Mesendoderm (in vitro differentiated cells): ENCODE results near the gene GABRG3.
A peak's percentile ranks its signal among the peaks of the same experiment; 100 is the strongest.

Experiments
- DNase-seq: peaks from one replicate; pipeline ENCODE4 v3.0.0; 2013
- H2AK5ac ChIP-seq: 2 replicates; pipeline ENCODE4 v1.6.1; 2013; ENCODE audit warnings: low read length, inconsistent platforms
- H2BK120ac ChIP-seq: 2 replicates; pipeline ENCODE4 v1.6.1; 2013; ENCODE audit warnings: low read depth, mild to moderate bottlenecking, low read length, moderate library complexity, mixed read lengths
- H2BK15ac ChIP-seq: replicated peaks from 2 replicates; pipeline ENCODE4 v1.6.1; 2013; ENCODE audit warnings: low read depth, mild to moderate bottlenecking, moderate library complexity
- H2BK5ac ChIP-seq: 2 replicates; pipeline ENCODE4 v1.6.1; 2013; ENCODE audit warnings: low read length, inconsistent platforms
- H3K18ac ChIP-seq: 2 replicates; pipeline ENCODE4 v1.6.1; 2013; ENCODE audit warnings: mild to moderate bottlenecking, low read length, mixed read lengths
- H3K23ac ChIP-seq: one replicate; pipeline ENCODE4 v1.6.1; 2013; ENCODE audit warnings: low read length
- H3K27ac ChIP-seq: 2 replicates; pipeline ENCODE4 v1.5.1; 2013; ENCODE audit warnings: low read depth, mild to moderate bottlenecking, inconsistent platforms, low read length, moderate library complexity
- H3K27me3 ChIP-seq: 2 replicates; pipeline ENCODE4 v1.6.1; 2013; ENCODE audit warnings: low read length, control low read depth, mild to moderate bottlenecking, inconsistent platforms; ENCODE audit not compliant: insufficient read depth, poor library complexity
- H3K36me3 ChIP-seq: 2 replicates; pipeline ENCODE4 v1.6.1; 2013; ENCODE audit warnings: low read length, inconsistent platforms; ENCODE audit not compliant: control insufficient read depth, insufficient read depth
- H3K4ac ChIP-seq: one replicate; pipeline ENCODE4 v1.6.1; 2013; ENCODE audit warnings: low read depth, mild to moderate bottlenecking, low read length, moderate library complexity
- H3K4me1 ChIP-seq: 2 replicates; pipeline ENCODE4 v1.6.1; 2013; ENCODE audit warnings: low read depth, low read length, inconsistent platforms; ENCODE audit not compliant: control insufficient read depth
- H3K4me2 ChIP-seq: 2 replicates; pipeline ENCODE4 v1.6.1; 2013; ENCODE audit warnings: low read length
- H3K4me3 ChIP-seq: 2 replicates; pipeline ENCODE4 v1.5.1; 2013; ENCODE audit warnings: mild to moderate bottlenecking, low read length
- H3K56ac ChIP-seq: one replicate; pipeline ENCODE4 v1.6.1; 2013; ENCODE audit warnings: low read length
- H3K79me1 ChIP-seq: 2 replicates; pipeline ENCODE4 v1.6.1; 2013; ENCODE audit warnings: low read length, inconsistent platforms
- H3K79me2 ChIP-seq: 2 replicates; pipeline ENCODE4 v1.6.1; 2013; ENCODE audit warnings: mild to moderate bottlenecking, low read length; ENCODE audit not compliant: control insufficient read depth, insufficient read depth
- H3K9ac ChIP-seq: 2 replicates; pipeline ENCODE4 v1.6.1; 2013; ENCODE audit warnings: low read length, inconsistent platforms
- H4K5ac ChIP-seq: one replicate; pipeline ENCODE4 v1.6.1; 2013; ENCODE audit warnings: low read length
- H4K8ac ChIP-seq: one replicate; pipeline ENCODE4 v1.6.1; 2013; ENCODE audit warnings: low read depth, mild to moderate bottlenecking, control low read depth, low read length, moderate library complexity
- WGBS: extraction: QIAGEN DNeasy Blood & Tissue Kit; methylation state at CpG from one replicate; pipeline ENCODE4 v1.1.7; 2013; ENCODE audit warnings: low lambda C conversion rate, missing lambda C conversion rate; ENCODE audit not compliant: insufficient coverage; ENCODE audit errors: extremely low coverage; 5-methylcytosine and 5-hydroxymethylcytosine counted together

Gene GABRG3

GRCh38 chr15:27167738-27168137, 196.8 kb downstream of the GABRG3 start:
- Histone ChIP-seq H3K9ac (no peak overlapping the region), H3K79me2 (no peaks in the 10 kb centered on the region), H3K18ac (no peak overlapping the region), H2BK120ac (no peak overlapping the region), H4K5ac (no peak overlapping the region), H3K23ac (no peak overlapping the region), H4K8ac (no peak overlapping the region), H3K36me3 (no peaks in the 10 kb centered on the region), H3K27ac (no peak overlapping the region), H2AK5ac (no peak overlapping the region), H2BK15ac (no peak overlapping the region), H3K27me3 (no peaks in the 10 kb centered on the region), H3K79me1 (no peaks in the 10 kb centered on the region), H3K4ac (no peak overlapping the region), H3K4me3 (no peak overlapping the region), H3K56ac (no peak overlapping the region), H3K4me1 (no peaks in the 10 kb centered on the region), H3K4me2 (no peak overlapping the region), H2BK5ac (no peak overlapping the region)
- WGBS = no CpG with 5 or more reads among the region's 10 CpGs
- DNase-seq = no peak

- Histone ChIP-seq H3K23ac (no peak overlapping the region), H2BK120ac (no peak overlapping the region), H3K9ac (no peak overlapping the region), H4K8ac (no peak overlapping the region), H4K5ac (no peak overlapping the region), H3K27me3 (no peaks in the 10 kb centered on the region), H3K4ac (no peak overlapping the region), H3K56ac (no peak overlapping the region), H2AK5ac (no peak overlapping the region), H2BK5ac (no peak overlapping the region), H3K4me2 (no peak overlapping the region), H3K79me2 (no peaks in the 10 kb centered on the region), H3K27ac (no peak overlapping the region), H2BK15ac (no peak overlapping the region), H3K79me1 (no peaks in the 10 kb centered on the region), H3K4me1 (no peaks in the 10 kb centered on the region), H3K18ac (no peak overlapping the region), H3K4me3 (no peak overlapping the region), H3K36me3 (no peaks in the 10 kb centered on the region)
- WGBS = no CpG with 5 or more reads among the region's 4 CpGs
- no peak for DNase-seq
Observed at GRCh38 chr15:27170851-27171250, 199.9 kb downstream of the GABRG3 start.

- no peaks in the 10 kb centered on the region for H3K36me3 ChIP-seq
- H3K4me1 ChIP-seq = no peaks in the 10 kb centered on the region
- no peak overlapping the region for H4K5ac ChIP-seq
- H3K27me3 ChIP-seq = no peaks in the 10 kb centered on the region
- no peak overlapping the region for H4K8ac ChIP-seq
- H3K79me1 ChIP-seq = no peaks in the 10 kb centered on the region
- DNase-seq = no peak
- no peak overlapping the region for H3K9ac ChIP-seq
- H2BK5ac ChIP-seq = no peak overlapping the region
- no peak overlapping the region for H3K4ac ChIP-seq
- WGBS = no CpG with 5 or more reads among the region's 5 CpGs
- H3K27ac ChIP-seq = no peak overlapping the region
- H3K4me2 ChIP-seq = no peak overlapping the region
- H3K56ac ChIP-seq = no peak overlapping the region
- H2AK5ac ChIP-seq = no peak overlapping the region
- H2BK15ac ChIP-seq = no peak overlapping the region
- no peak overlapping the region for H3K4me3 ChIP-seq
- H3K18ac ChIP-seq = no peak overlapping the region
- no peaks in the 10 kb centered on the region for H3K79me2 ChIP-seq
- no peak overlapping the region for H2BK120ac ChIP-seq
- no peak overlapping the region for H3K23ac ChIP-seq
Observed at GRCh38 chr15:27172821-27173220, 201.8 kb downstream of the GABRG3 start.

GRCh38 chr15:27175472-27176153, 204.6 kb downstream of the GABRG3 start:
- DNase-seq = peak; percentile 6
- Histone ChIP-seq H3K36me3 (no peaks in the 10 kb centered on the region), H3K56ac (no peak overlapping the region), H3K79me1 (no peaks in the 10 kb centered on the region), H3K18ac (no peak overlapping the region), H4K5ac (no peak overlapping the region), H3K27me3 (no peaks in the 10 kb centered on the region), H3K4me1 (no peaks in the 10 kb centered on the region), H3K4me2 (no peak overlapping the region), H3K27ac (no peak overlapping the region), H3K79me2 (no peaks in the 10 kb centered on the region), H3K4ac (no peak overlapping the region), H2AK5ac (no peak overlapping the region), H2BK120ac (no peak overlapping the region), H3K23ac (no peak overlapping the region), H2BK15ac (no peak overlapping the region), H3K4me3 (no peak overlapping the region), H4K8ac (no peak overlapping the region), H2BK5ac (no peak overlapping the region), H3K9ac (no peak overlapping the region)
- no CpG with 5 or more reads among the region's 2 CpGs for WGBS

GRCh38 chr15:27176785-27177406, 205.9 kb downstream of the GABRG3 start:
- Histone ChIP-seq H3K9ac (no peak overlapping the region), H3K79me2 (no peaks in the 10 kb centered on the region), H3K4me1 (no peaks in the 10 kb centered on the region), H2BK15ac (no peak overlapping the region), H3K4me2 (no peak overlapping the region), H2BK5ac (no peak overlapping the region), H3K27ac (no peak overlapping the region), H3K18ac (no peak overlapping the region), H3K79me1 (no peaks in the 10 kb centered on the region), H2AK5ac (no peak overlapping the region), H3K4ac (no peak overlapping the region), H3K4me3 (no peak overlapping the region), H4K5ac (no peak overlapping the region), H3K36me3 (no peaks in the 10 kb centered on the region), H3K23ac (no peak overlapping the region), H2BK120ac (no peak overlapping the region), H3K56ac (no peak overlapping the region), H4K8ac (no peak overlapping the region), H3K27me3 (no peaks in the 10 kb centered on the region)
- no peak for DNase-seq
- WGBS = no CpG with 5 or more reads among the region's 4 CpGs

- DNase-seq = no peak
- Histone ChIP-seq H2BK120ac (no peak overlapping the region), H3K27ac (no peak overlapping the region), H3K79me2 (no peaks in the 10 kb centered on the region), H3K27me3 (no peaks in the 10 kb centered on the region), H3K36me3 (no peaks in the 10 kb centered on the region), H3K23ac (no peak overlapping the region), H2AK5ac (no peak overlapping the region), H3K4ac (no peak overlapping the region), H4K5ac (no peak overlapping the region), H3K79me1 (no peaks in the 10 kb centered on the region), H3K56ac (no peak overlapping the region), H3K4me2 (no peak overlapping the region), H3K9ac (no peak overlapping the region), H2BK5ac (no peak overlapping the region), H2BK15ac (no peak overlapping the region), H3K4me1 (no peaks in the 10 kb centered on the region), H3K18ac (no peak overlapping the region), H3K4me3 (no peak overlapping the region), H4K8ac (no peak overlapping the region)
- WGBS = no CpG with 5 or more reads among the region's 7 CpGs
Observed at GRCh38 chr15:27179789-27180188, 208.8 kb downstream of the GABRG3 start.
